SIG-M5 treated with dmso at 0.1 percent for 504 hours (cell line): ENCODE results near the gene ETV3L.
"Not testable (repeated sequence)": the region's sequence is repeated elsewhere in the genome, so short reads cannot be mapped to it uniquely, and the experiment has no call there.

ENCODE experiments used
- DNase-seq: peaks from one replicate; lab custom pipeline; 2025; ENCODE audit not compliant: unreplicated experiment; lab: John Stamatoyannopoulos, UW

The ETV3L gene

GRCh38 chr1:157084720-157085119 is 14.9 kb downstream of the ETV3L start:
- no peak for DNase-seq

GRCh38 chr1:157081707-157082106 is 17.9 kb downstream of the ETV3L start:
- no peak for DNase-seq

GRCh38 chr1:157080714-157081113 is 18.9 kb downstream of the ETV3L start:
- no peak for DNase-seq

GRCh38 chr1:157077394-157077793 is 22.2 kb downstream of the ETV3L start:
- DNase-seq: no peak

GRCh38 chr1:157073944-157074685 is 25.5 kb downstream of the ETV3L start:
- peak; percentile 63 for DNase-seq

GRCh38 chr1:157069601-157070000 is 30.0 kb downstream of the ETV3L start:
- DNase-seq: no peak

GRCh38 chr1:157059241-157059640 is 40.4 kb downstream of the ETV3L start:
- DNase-seq: not testable (repeated sequence)

GRCh38 chr1:157056269-157056668 is 43.3 kb downstream of the ETV3L start:
- DNase-seq: no peak

GRCh38 chr1:157055729-157056128 is 43.9 kb downstream of the ETV3L start:
- DNase-seq: peak; percentile 23

GRCh38 chr1:157050836-157051235 is 48.8 kb downstream of the ETV3L start:
- no peak for DNase-seq

GRCh38 chr1:157047062-157047410 is 52.6 kb downstream of the ETV3L start:
- DNase-seq: no peak

GRCh38 chr1:157045250-157046218 is 54.1 kb downstream of the ETV3L start, which contains the start of gene ARHGEF11:
Gene ARHGEF11, minus strand, starts transcription at chr1:157045742. Its CDS starts 1,412 bp downstream, at chr1:157044330.
- peak; percentile 79 for DNase-seq

- DNase-seq: no peak
Measured at GRCh38 chr1:157044326-157044725, 55.3 kb downstream of the ETV3L start.

- DNase-seq: no peak
Measured at GRCh38 chr1:157043685-157044084, 55.9 kb downstream of the ETV3L start.

GRCh38 chr1:157042846-157043245 is 56.8 kb downstream of the ETV3L start:
- DNase-seq: no peak
